ENCODE data around the gene REXO4. TPM values are rescaled to one million over a fixed set of nuclear protein-coding genes. Genes with fewer than 3 reads are reported as not detected.

REXO4 gene
- total RNA-seq, 1 donor from 2014 or later: 22.6 TPM

- Histone ChIP-seq H3K4me1 (no peaks in the 10 kb centered on the region), H3K9me3 (no peaks in the 10 kb centered on the region), H3K27ac (no peak overlapping the region), H3K27me3 (peaks cover 5% of the 10 kb centered on the region), H3K36me3 (no peaks in the 10 kb centered on the region), H3K4me3 (no peak overlapping the region)
- DNase-seq (no peak), ATAC-seq (no peak)
- intact Hi-C loops (cut with DNase I): no loop called here
- no peak for TF ChIP-seq CTCF (IDR thresholded peaks at IDR 0.05)
Measured at GRCh38 chr9:133389025-133389557, 28.7 kb downstream of the REXO4 start.

GRCh38 chr9:133387680-133388079 lies 30.1 kb downstream of the REXO4 start:
- no peaks in the 10 kb centered on the region for H3K27me3 ChIP-seq
- H3K4me3 ChIP-seq: no peak overlapping the region
- intact Hi-C loops (cut with DNase I): no loop called here
- no peaks in the 10 kb centered on the region for H3K36me3 ChIP-seq
- no peaks in the 10 kb centered on the region for H3K9me3 ChIP-seq
- no peaks in the 10 kb centered on the region for H3K4me1 ChIP-seq
- no peak overlapping the region for H3K27ac ChIP-seq
- ATAC-seq: no peak
- no peak for TF ChIP-seq CTCF (IDR thresholded peaks at IDR 0.05)
- DNase-seq: no peak

GRCh38 chr9:133386338-133386737 lies 31.5 kb downstream of the REXO4 start:
- ATAC-seq (no peak), DNase-seq (no peak)
- Histone ChIP-seq H3K36me3 (no peaks in the 10 kb centered on the region), H3K9me3 (no peaks in the 10 kb centered on the region), H3K27me3 (no peaks in the 10 kb centered on the region), H3K27ac (no peak overlapping the region), H3K4me1 (no peaks in the 10 kb centered on the region), H3K4me3 (no peak overlapping the region)
- no peak for TF ChIP-seq CTCF (IDR thresholded peaks at IDR 0.05)
- intact Hi-C loops (cut with DNase I): no loop called here

- DNase-seq (no peak), ATAC-seq (no peak)
- H3K36me3 ChIP-seq: no peaks in the 10 kb centered on the region
- H3K4me3 ChIP-seq: no peak overlapping the region
- no peak overlapping the region for H3K27ac ChIP-seq
- no peaks in the 10 kb centered on the region for H3K4me1 ChIP-seq
- no peaks in the 10 kb centered on the region for H3K27me3 ChIP-seq
- no peak for TF ChIP-seq CTCF (IDR thresholded peaks at IDR 0.05)
- intact Hi-C loops (cut with DNase I): no loop called here
- no peaks in the 10 kb centered on the region for H3K9me3 ChIP-seq
Measured at GRCh38 chr9:133385452-133385851, 32.4 kb downstream of the REXO4 start.

GRCh38 chr9:133384736-133385321 lies 33.0 kb downstream of the REXO4 start:
- no peaks in the 10 kb centered on the region for H3K27me3 ChIP-seq
- no peak overlapping the region for H3K27ac ChIP-seq
- ATAC-seq: no peak
- no peaks in the 10 kb centered on the region for H3K4me1 ChIP-seq
- DNase-seq: no peak
- intact Hi-C loops (cut with DNase I): no loop called here
- TF ChIP-seq CTCF (IDR thresholded peaks at IDR 0.05): no peak
- H3K36me3 ChIP-seq: no peaks in the 10 kb centered on the region
- H3K9me3 ChIP-seq: no peaks in the 10 kb centered on the region
- no peak overlapping the region for H3K4me3 ChIP-seq

- no peak for TF ChIP-seq CTCF (IDR thresholded peaks at IDR 0.05)
- H3K36me3 ChIP-seq: no peaks in the 10 kb centered on the region
- intact Hi-C loops (cut with DNase I): no loop called here
- no peak overlapping the region for H3K4me3 ChIP-seq
- no peaks in the 10 kb centered on the region for H3K27me3 ChIP-seq
- H3K4me1 ChIP-seq: no peaks in the 10 kb centered on the region
- H3K9me3 ChIP-seq: no peaks in the 10 kb centered on the region
- no peak overlapping the region for H3K27ac ChIP-seq
- no peak for ATAC-seq
- DNase-seq: no peak
Measured at GRCh38 chr9:133383438-133383837, 34.4 kb downstream of the REXO4 start.

Measured in upper lobe of right lung (tissue), 1 donor.